BE2C (cell line): ENCODE data around the gene SOX10.
A peak's percentile ranks its signal among the peaks of the same experiment; 100 is the strongest.

ENCODE experiments used
- DNase-seq: peaks from one replicate; pipeline ENCODE4 v3.0.0-alpha.2; 2020
- H3K27me3 ChIP-seq: fragments of 250-450 bp; sonication (Bioruptor Pico); 2 replicates; pipeline ENCODE4 v1.5.1; 2020; ENCODE audit warnings: mild to moderate bottlenecking
- H3K36me3 ChIP-seq: fragments of 250-450 bp; sonication (Bioruptor Pico); 2 replicates; pipeline ENCODE4 v1.5.1; 2020; ENCODE audit warnings: mild to moderate bottlenecking
- H3K4me1 ChIP-seq: fragments of 250-450 bp; sonication (Bioruptor Pico); 2 replicates; pipeline ENCODE4 v1.5.1; 2020
- H3K4me3 ChIP-seq: 2 replicates; pipeline ENCODE4 v1.5.1; 2011; ENCODE audit warnings: low read depth, low read length
- H3K9me3 ChIP-seq: fragments of 250-450 bp; sonication (Bioruptor Pico); 2 replicates; pipeline ENCODE4 v1.5.1; 2020
- TF ChIP-seq, protein P1 (sequence below): IDR thresholded peaks from 2 replicates; pipeline ENCODE4 v1.5.1; 2012; ENCODE audit warnings: mild to moderate bottlenecking, low read depth, low read length

Gene SOX10

DNA sequence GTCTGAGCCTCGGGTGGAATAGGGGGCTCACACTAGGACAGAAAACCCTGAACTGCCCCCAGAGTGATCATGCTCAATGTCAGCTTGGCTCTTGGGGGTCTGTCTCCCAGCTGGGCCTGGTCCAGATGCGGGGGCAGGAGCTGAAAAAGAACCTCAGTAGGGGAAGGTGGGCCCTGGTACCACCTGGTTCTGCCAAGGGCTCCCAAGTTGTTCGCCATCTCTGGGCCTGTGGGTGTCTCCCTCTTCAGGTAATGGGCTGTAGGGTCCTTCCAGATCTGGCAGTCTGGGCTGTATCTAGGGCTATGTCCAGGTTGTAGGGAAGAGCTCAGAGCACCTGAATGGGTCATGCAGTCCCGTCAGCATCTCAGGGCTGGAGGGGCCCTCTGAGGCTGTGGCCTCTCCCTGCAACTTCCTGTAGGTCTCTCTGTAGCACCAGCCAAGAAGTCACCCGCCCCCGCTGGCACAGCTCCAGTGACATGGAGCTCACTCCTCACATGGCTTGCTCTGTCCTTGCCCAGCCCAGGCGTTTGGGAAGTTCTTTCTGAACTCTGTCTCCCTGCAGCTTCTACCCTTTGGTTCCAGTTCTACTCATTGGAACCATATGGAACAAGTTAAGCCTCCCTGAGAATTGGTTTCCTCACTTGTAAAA lies 33.0 kb upstream of the SOX10 start:
- DNase-seq, result peak; percentile 68
- Histone ChIP-seq H3K27me3 (no peaks in the 10 kb centered on the region), H3K36me3 (no peaks in the 10 kb centered on the region), H3K9me3 (no peaks in the 10 kb centered on the region), H3K4me1 (peaks cover 7% of the 10 kb centered on the region), H3K4me3 (no peak overlapping the region)
- TF ChIP-seq, protein P1, sequence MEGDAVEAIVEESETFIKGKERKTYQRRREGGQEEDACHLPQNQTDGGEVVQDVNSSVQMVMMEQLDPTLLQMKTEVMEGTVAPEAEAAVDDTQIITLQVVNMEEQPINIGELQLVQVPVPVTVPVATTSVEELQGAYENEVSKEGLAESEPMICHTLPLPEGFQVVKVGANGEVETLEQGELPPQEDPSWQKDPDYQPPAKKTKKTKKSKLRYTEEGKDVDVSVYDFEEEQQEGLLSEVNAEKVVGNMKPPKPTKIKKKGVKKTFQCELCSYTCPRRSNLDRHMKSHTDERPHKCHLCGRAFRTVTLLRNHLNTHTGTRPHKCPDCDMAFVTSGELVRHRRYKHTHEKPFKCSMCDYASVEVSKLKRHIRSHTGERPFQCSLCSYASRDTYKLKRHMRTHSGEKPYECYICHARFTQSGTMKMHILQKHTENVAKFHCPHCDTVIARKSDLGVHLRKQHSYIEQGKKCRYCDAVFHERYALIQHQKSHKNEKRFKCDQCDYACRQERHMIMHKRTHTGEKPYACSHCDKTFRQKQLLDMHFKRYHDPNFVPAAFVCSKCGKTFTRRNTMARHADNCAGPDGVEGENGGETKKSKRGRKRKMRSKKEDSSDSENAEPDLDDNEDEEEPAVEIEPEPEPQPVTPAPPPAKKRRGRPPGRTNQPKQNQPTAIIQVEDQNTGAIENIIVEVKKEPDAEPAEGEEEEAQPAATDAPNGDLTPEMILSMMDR, result peak; percentile 17; the same call in 1 of the 2 replicates

DNA sequence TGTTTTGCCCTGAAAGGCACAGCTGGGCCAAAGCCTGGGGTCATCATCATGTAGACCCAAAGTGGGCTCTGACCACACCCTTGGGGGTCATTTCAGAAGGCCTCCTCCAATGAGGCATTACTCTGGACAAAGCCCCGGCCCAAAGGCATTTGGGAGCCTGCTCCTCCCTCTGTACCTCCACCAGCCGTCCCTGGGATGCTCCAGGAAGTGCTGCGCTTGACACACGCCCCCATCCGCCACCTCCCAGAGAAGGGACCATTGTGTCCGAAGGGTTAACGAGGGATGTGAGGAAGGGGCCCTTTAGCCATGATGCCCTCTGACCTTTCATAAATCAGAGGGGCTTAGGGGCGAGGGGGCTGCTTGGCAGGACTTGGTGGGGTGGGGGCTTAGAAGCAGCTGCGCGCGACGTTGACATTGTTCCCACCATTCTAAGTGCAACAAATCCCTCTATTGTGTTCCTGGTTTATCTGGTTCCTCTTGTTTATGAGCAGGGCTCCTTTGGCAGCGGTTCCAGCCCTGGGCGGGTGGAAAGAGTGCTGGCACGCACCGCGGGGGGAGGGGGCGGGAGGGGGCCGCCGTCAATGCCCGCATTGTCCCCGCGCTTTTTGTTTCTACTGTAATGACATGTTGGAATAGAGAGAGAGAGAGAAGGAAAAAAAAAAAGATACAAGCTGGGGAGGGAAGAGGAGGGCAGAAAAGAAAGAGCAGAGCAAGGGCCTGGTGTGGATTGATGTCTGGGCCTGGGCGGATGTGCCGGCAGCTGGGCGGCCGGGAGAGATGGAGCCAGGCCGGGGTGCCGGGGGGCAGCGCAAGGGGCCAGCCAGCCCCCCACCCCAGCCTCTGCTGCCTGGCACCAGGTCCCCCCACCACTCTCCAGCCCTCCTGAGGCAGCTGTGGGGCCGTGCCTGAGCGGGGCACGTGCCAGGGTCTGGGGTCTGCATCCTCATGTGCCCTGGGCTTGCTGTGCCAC lies 32.1 kb upstream of the SOX10 start:
- Histone ChIP-seq H3K4me1 (peaks cover 7% of the 10 kb centered on the region), H3K9me3 (no peaks in the 10 kb centered on the region), H3K36me3 (no peaks in the 10 kb centered on the region), H3K27me3 (no peaks in the 10 kb centered on the region), H3K4me3 (no peak overlapping the region)
- DNase-seq, result no peak
- TF ChIP-seq, protein P1, result no peak

DNA sequence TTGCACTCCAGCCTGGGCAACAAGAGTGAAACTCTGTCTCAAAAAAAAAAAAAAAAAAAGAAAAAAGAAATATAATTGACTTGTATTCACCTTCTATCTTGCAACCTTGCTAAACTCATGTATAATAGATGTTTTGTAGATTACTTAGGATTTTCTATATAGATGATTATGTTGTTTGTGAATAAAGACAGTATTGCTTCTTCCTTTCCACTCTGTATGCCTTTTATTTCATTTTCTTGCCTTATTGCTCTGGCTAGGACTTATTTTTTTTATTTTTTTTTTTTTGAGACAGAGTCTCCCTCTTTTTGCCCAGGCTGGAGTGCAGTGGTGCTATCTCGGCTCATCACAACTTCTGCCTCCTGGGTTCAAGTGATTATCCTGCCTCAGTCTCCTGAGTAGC lies 29.7 kb upstream of the SOX10 start:
- no peak for DNase-seq
- Histone ChIP-seq H3K4me3 (no peak overlapping the region), H3K9me3 (no peaks in the 10 kb centered on the region), H3K4me1 (peaks cover 13% of the 10 kb centered on the region), H3K36me3 (no peaks in the 10 kb centered on the region), H3K27me3 (no peaks in the 10 kb centered on the region)
- TF ChIP-seq, protein P1, result no peak

DNA sequence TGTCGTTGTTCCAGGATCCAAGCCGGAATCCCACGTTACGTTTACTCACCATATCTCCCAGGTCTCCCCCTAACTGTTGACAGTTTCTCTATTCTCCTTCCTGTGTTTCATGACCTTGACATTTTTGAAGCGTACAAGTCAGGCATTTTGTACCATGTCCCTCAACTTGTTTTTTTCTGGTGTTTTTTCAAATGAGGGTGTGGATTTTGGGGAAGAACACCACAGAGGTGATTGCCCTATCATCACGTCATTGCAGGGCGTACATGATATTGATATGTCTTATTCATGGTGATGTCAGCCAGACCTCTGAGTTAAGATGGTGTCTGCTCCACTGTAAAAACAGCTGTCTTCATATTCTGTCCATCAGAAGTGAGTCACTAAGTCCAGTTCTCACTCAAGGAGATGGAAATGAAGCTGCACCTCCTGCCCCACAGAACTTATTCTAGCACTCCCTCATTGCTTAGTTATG lies 28.3 kb upstream of the SOX10 start:
- H3K4me1 ChIP-seq, result peaks cover 13% of the 10 kb centered on the region
- H3K9me3 ChIP-seq, result no peaks in the 10 kb centered on the region
- no peaks in the 10 kb centered on the region for H3K27me3 ChIP-seq
- H3K36me3 ChIP-seq, result no peaks in the 10 kb centered on the region
- no peak overlapping the region for H3K4me3 ChIP-seq
- TF ChIP-seq, protein P1, result no peak
- DNase-seq, result no peak

DNA sequence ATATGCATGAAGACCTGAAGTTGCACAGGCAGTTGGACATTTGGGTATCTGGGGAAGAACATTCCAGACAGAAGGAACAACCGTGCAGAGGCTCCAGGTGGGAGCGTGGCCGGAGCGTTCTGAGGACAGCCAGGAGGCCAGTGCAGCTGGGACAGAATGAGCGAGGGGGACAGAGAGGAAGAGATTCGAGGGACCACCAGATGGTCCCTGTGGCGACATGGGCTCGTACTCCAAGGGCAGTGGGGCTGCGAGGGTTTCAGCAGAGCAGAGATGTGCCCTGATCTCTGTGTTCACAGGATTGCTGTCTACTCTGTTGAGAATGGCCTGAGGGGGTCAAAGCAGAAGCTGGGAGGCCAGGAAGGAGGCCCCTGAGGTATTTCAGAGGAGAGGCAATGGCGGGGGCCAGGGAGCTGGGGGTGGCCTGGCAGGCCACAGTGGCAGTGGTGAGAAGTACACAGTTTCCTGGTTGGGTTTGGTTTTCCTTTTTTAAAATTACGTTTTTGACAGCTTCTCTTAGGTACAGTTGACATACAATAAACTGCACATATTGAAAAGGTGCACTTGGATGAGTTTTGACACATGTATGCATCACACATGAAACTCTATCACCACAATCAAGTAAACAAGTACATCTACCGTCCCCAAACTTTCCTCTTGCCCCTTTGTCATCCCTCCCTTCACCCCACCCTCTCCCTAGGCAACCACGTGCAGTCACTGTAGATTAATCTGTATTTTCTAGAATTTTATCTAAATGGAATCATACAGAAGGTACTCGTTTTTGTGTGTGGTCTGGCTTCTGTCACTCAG lies 24.8 kb upstream of the SOX10 start:
- peaks cover 7% of the 10 kb centered on the region for H3K4me1 ChIP-seq
- H3K4me3 ChIP-seq, result no peak overlapping the region
- TF ChIP-seq, protein P1, result no peak
- H3K27me3 ChIP-seq, result no peaks in the 10 kb centered on the region
- no peaks in the 10 kb centered on the region for H3K9me3 ChIP-seq
- DNase-seq, result no peak
- H3K36me3 ChIP-seq, result no peaks in the 10 kb centered on the region
